ENCODE measurements around the gene NCAM2.
A peak's percentile ranks its signal among the peaks of the same experiment; 100 is the strongest.

Gene NCAM2

DNA sequence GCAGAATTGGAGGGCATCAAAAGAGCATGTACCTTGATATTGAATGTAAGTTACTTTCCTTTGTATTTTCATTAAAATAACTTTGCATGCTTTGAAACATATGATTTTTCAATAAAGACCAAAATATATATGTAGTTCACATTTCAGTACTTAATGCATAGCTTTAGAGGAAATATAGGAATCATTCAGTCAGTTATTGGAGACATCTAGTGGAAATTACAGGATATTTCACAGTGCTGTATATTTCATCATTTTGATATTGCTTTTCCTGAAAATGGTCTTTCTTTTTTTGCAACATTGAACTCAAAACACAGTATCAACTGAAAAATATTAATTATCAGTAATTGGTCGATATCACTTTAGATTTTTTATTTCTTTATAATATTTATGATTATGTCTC lies 375.8 kb downstream of the NCAM2 start:
- no peak for TF ChIP-seq GATA2 (IDR thresholded peaks at IDR 0.05; ENCODE audit: low read depth, low read length)
- TF ChIP-seq GATA3 (IDR thresholded peaks at IDR 0.05; ENCODE audit: low read depth, low read length) = no peak

DNA sequence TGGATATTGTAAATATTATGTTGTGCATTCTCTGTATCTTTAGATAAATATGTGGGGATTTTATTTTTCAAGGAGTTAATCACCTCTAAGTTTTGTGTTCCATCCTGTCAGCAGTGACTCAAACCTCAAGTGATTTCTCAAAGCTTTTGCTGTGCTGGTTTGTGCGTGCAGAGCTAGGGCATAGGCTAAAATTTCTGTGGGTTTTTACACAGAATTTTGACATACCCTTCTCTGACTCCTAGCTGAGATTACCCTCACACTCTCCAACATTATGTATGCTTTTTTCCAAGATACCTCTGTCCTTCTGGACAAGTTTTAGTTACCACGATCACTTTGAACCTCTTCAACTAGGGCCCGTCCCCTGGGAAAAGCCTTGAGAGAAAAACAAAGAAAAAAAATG lies 384.9 kb downstream of the NCAM2 start:
- TF ChIP-seq GATA3 (IDR thresholded peaks at IDR 0.05; ENCODE audit: low read depth, low read length) (no peak), GATA2 (IDR thresholded peaks at IDR 0.05; ENCODE audit: low read depth, low read length) (no peak)

DNA sequence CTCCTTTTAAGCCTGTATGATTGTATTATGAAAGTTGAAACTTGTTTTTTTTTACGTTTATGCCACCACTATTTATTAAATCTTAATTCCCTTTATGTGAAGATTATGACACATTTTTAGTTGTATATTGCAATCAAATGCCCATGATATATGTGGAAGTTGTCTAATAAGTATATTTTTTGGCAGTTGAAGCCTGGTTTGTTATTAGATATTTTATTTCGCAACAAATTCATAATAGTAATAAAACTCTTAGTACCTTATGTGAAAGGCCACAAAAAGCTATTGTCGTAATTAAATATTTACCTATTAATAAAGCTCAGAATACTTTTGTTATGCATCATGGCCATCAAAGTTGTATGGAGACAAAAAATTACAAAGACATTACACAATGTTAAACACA lies 386.8 kb downstream of the NCAM2 start:
- TF ChIP-seq GATA2 (IDR thresholded peaks at IDR 0.05; ENCODE audit: low read depth, low read length) (no peak), GATA3 (IDR thresholded peaks at IDR 0.05; ENCODE audit: low read depth, low read length) (no peak)

DNA sequence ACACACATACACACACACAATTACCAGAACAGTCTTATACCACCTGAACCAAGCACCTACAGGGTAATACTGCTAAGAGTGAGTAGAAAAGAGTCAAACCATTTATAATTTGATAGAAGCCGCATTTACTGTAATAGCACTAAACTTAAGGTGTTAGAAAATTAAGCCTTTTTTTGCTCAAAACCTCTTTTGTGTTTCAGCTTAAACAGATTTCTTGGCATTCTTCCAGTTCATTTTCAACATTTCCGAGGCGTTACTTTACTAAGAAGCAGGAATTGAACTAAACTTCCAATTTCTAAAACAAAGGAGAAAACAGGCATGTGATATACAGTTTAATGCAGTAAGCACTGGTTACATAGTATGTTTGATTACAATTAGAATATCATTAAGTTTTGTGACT lies 387.2 kb downstream of the NCAM2 start:
- TF ChIP-seq GATA2 (IDR thresholded peaks at IDR 0.05; ENCODE audit: low read depth, low read length) = no peak
- TF ChIP-seq GATA3 (IDR thresholded peaks at IDR 0.05; ENCODE audit: low read depth, low read length) = no peak

DNA sequence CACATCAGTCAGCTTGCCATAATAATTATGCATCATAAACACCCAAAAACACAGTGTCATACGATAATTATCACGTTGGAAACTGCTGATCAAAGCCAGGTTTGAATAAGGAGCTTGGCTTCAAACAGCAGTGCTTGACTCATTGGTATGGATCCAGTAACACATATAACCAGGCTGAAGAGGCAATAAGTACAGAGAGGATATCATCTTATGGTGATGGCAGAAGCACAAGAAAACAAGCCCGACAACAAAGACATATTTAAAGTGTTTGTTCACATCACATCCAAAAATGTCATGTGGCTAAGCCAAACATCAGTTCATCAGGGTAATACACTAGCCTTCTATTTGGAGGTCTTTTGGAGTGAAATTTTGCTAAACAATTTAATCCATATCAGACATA lies 389.7 kb downstream of the NCAM2 start:
- no peak for TF ChIP-seq GATA2 (IDR thresholded peaks at IDR 0.05; ENCODE audit: low read depth, low read length)
- no peak for TF ChIP-seq GATA3 (IDR thresholded peaks at IDR 0.05; ENCODE audit: low read depth, low read length)

DNA sequence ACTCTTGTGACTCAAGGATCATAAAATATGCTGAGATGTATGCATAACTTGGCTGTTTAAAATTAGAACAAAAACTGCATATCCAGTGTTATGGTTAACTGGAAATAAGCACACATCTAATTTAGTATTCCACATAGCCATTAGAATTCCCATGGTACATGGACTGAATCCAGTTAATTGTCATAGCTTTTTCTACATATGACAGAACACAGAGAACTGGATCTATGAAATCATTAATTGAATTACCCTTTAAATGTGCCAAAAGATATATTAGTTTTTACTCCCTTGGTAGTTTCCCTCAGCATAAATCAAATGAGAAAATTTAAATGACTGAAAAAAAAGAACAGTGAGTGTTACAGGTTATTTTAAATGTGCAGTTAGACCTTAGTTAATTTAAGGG lies 395.9 kb downstream of the NCAM2 start:
- no peak for TF ChIP-seq GATA3 (IDR thresholded peaks at IDR 0.05; ENCODE audit: low read depth, low read length)

DNA sequence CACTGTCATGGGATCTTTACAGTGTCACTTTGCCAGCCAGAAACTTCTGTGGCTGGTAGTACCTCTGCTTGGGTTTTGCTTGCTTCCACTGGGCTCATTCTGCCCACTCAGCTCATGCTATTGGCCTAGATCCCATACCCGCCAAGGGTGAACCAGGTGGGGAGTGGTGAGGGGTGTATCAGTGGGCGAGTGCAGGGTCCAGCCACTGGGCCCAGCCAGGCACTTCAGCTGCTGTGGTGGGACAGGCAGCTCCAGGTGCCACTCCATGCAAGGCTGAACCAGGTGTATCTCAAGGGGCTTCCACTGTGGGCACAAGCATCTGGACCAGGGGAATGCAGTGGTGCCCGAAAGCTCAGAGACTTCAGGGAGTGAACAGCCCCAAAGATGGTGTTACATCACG lies 398.2 kb downstream of the NCAM2 start:
- TF ChIP-seq GATA2 (IDR thresholded peaks at IDR 0.05; ENCODE audit: low read depth, low read length) = no peak
- TF ChIP-seq GATA3 (IDR thresholded peaks at IDR 0.05; ENCODE audit: low read depth, low read length) = no peak

DNA sequence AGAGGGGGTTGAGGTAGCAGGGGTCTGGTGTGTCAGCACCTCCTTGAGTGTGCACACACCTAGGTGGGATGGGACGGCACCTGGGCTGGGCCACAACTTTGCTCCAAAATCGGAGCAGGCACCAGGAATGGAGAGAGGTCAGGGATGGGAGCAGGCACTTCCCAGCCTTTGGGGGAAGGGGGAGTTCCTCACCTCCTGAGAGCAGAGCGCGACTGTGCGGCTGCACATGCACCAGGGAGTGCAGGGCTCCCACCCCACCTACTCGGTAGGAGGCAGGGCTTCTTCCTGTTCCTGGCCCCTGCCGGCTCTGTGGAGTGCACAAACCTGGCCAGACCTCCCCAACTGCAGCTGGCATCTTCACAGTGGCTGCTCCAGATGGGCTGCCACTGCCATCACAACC lies 399.3 kb downstream of the NCAM2 start:
- TF ChIP-seq GATA2 (IDR thresholded peaks at IDR 0.05; ENCODE audit: low read depth, low read length) = no peak
- TF ChIP-seq GATA3 (IDR thresholded peaks at IDR 0.05; ENCODE audit: low read depth, low read length) = no peak

DNA sequence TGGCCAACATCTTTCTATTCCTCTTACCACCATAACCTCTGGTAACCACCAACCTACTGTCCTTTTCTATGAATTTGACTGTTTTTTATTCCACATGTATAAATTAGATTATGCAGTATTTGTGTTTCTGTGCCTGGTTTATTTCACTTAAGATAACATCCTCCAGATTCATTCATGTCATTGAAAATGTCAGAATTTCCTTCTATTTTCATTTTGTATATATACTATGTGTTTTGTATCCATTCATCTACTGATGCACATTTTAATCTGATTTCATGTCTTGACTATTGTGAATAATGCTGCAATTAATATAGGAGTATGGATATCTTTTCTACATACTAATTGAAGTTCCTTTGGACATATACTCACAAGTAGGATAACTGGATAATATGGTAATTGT lies 403.2 kb downstream of the NCAM2 start:
- TF ChIP-seq GATA2 (IDR thresholded peaks at IDR 0.05; ENCODE audit: low read depth, low read length) (no peak), GATA3 (IDR thresholded peaks at IDR 0.05; ENCODE audit: low read depth, low read length) (no peak)

DNA sequence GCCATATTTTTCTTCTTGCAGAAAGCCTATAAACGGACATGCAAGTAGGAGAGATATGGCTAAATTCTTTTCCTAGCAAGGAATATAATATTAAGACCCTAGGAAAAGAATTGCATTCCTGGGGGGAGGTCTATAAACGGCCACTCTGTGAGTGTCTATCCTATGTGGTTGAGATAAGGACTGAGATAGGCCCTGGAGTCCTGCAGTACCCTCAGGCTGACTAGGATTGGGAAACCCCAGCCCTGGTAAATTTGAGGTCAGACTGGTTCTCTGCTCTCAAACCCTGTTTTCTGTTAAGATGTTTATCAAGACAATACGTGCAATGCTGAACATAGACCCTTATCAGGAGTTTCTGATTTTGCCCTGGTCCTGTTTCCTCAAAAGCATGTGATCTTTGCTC lies 404.0 kb downstream of the NCAM2 start:
- peak; percentile 42; the same call in 1 of the 2 replicates for TF ChIP-seq GATA2 (IDR thresholded peaks at IDR 0.05; ENCODE audit: low read depth, low read length)

DNA sequence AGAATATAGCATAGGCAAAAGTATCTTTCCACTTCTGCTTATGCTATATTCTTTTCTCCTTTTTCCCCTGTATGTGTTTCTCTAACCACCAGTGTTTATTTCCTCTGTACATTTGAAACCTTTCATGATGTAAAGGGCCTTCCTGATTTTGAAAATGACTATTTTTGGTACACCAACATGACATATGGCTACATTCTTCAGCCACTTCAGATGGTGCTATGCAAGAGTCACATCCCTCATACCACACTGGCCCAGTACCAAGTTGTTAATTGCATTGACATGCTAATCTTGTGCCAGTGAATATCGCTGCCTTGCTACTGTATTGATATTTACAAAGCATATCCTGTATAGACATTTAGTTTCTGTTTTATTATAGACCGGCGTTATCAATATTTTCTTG lies 408.7 kb downstream of the NCAM2 start:
- TF ChIP-seq GATA2 (IDR thresholded peaks at IDR 0.05; ENCODE audit: low read depth, low read length) (no peak), GATA3 (IDR thresholded peaks at IDR 0.05; ENCODE audit: low read depth, low read length) (no peak)

DNA sequence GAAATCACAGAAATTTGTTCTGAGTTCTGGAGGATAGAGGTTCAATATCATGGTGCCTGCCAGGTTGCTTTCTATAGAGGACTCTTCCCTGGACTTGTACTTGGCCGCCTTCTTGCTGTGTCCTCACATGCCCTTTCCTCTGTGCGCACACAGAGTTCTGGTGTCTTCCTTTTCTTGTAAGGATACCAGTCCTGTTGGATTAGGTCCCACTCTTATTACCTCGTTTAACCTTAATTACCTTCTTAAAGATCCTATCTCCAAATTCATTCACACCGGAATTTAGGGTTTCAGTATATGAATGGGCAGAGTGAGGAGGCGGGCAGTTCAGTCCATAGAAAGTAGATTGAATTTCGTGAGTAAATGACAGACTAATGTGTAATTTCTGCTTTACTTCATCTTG lies 413.9 kb downstream of the NCAM2 start:
- TF ChIP-seq GATA3 (IDR thresholded peaks at IDR 0.05; ENCODE audit: low read depth, low read length) = no peak

DNA sequence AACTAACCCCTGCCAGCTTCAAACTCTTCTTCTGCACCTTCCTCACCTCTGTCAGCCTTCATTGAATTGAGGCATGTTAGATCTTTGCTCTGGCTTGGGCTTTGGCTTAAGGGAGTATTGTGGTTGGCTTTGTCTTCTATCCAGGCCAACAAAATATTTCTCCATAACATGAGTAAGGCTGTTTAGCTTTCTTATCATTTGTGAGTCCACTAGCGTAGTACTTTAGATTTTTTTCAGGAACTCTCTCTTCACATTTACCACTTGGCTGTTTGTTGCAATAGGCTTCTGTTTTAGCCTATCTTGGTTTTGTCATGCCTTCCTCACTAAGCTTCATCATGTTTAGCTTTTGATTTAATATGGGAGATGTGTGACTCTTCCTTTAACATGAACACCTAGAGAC lies 417.5 kb downstream of the NCAM2 start:
- TF ChIP-seq GATA2 (IDR thresholded peaks at IDR 0.05; ENCODE audit: low read depth, low read length) (no peak), GATA3 (IDR thresholded peaks at IDR 0.05; ENCODE audit: low read depth, low read length) (no peak)

DNA sequence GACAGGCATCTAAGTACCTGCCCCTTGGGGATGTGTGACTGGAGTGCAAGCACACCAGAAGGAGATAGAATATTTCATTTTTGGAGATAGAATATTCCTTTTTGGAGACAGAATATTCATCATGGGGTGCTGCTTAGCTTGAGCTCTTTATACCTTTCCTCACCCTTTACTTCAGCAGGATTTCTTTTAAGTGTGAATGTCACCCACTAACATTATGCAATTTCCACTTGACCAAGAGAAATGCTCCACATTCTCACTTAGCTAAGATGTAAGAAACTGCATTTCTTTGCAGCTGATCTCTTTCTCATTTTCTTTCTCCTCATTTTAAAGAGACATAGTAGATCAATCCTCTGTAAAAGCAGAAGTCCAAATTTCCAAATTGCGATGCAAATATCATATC lies 436.7 kb downstream of the NCAM2 start:
- TF ChIP-seq GATA2 (IDR thresholded peaks at IDR 0.05; ENCODE audit: low read depth, low read length) = no peak
- TF ChIP-seq GATA3 (IDR thresholded peaks at IDR 0.05; ENCODE audit: low read depth, low read length) = no peak

DNA sequence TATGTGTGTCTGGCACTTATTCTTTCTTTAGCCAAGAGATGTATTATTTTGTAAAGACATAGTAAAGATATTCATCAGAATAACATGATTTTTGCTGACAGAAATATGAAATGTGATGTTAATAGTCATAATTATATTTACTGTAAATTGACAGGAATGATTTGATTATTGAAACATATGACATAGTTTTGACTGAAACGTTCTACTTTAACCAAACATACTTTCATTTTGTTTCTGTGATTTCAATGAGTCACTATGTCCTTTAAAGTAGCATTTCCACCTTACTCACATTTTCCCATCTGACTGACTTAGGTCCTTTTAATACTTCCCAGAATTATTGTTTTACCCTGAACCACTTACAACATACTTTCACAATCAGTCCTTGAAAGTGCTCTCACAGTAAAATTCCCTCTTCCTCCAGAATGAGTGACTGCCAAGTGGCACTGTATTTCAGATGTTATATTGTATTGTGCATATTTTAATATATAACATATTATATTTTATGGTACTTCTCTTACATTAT lies 437.9 kb downstream of the NCAM2 start:
- TF ChIP-seq GATA3 (IDR thresholded peaks at IDR 0.05; ENCODE audit: low read depth, low read length) (no peak), GATA2 (IDR thresholded peaks at IDR 0.05; ENCODE audit: low read depth, low read length) (no peak)

DNA sequence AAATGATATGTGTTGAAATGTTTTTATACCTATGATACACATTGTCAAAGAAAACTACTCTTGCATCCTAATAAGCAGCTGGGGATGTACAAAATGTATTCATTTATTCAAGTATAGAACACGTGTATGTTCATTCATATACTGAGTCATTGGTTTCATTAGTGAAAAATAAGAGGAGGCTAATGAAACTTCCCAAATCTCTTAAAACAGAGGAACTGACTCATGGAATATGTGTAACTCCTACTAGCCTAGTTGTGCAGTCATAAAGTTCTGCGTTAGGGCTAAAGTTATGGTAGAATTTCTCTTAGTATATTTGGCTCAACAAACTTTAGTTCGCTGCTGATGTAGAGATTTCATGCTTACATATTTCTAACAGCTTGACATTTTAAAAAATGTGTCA lies 441.6 kb downstream of the NCAM2 start:
- TF ChIP-seq GATA2 (IDR thresholded peaks at IDR 0.05; ENCODE audit: low read depth, low read length) (no peak), GATA3 (IDR thresholded peaks at IDR 0.05; ENCODE audit: low read depth, low read length) (no peak)

Measured in SH-SY5Y (cell line).